GM13977 (cell line): ENCODE measurements around the gene TNNI3.

Experiments used
- DNase-seq: peaks from one replicate; pipeline ENCODE4 v3.0.0; 2012; ENCODE audit warnings: low spot score
- in situ Hi-C: fragments of 300-500 bp; cut with MboI; formaldehyde crosslinking; loops from one replicate; pipeline ENCODE4 v1.12.0; 2022; ENCODE audit warnings: low sequenced_read_pairs, low pct_unique_long_range_greater_than_20kb, mixed read lengths, inconsistent platforms; ENCODE audit not compliant: unreplicated experiment
- TF ChIP-seq, protein P1 (sequence below): IDR thresholded peaks from 2 replicates; pipeline ENCODE4 v1.5.1; 2012; ENCODE audit warnings: mild to moderate bottlenecking, control low read depth; ENCODE audit not compliant: insufficient read depth; ENCODE audit errors: extremely low read depth, missing control alignments

Gene TNNI3

GRCh38 chr19:55103190-55103589, 54.3 kb downstream of the TNNI3 start:
- TF ChIP-seq, protein P1, sequence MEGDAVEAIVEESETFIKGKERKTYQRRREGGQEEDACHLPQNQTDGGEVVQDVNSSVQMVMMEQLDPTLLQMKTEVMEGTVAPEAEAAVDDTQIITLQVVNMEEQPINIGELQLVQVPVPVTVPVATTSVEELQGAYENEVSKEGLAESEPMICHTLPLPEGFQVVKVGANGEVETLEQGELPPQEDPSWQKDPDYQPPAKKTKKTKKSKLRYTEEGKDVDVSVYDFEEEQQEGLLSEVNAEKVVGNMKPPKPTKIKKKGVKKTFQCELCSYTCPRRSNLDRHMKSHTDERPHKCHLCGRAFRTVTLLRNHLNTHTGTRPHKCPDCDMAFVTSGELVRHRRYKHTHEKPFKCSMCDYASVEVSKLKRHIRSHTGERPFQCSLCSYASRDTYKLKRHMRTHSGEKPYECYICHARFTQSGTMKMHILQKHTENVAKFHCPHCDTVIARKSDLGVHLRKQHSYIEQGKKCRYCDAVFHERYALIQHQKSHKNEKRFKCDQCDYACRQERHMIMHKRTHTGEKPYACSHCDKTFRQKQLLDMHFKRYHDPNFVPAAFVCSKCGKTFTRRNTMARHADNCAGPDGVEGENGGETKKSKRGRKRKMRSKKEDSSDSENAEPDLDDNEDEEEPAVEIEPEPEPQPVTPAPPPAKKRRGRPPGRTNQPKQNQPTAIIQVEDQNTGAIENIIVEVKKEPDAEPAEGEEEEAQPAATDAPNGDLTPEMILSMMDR = no peak
- in situ Hi-C loops = loop anchor here (25.0 kb wide), 1 partner anchor 641 kb away; the partner anchor contains the start of genes CDC42EP5 and LENG9
- no peak for DNase-seq
